GM19324 (cell line): ENCODE results near the gene NACAD.

Experiments used
- ATAC-seq: cut with Tn5 transposase; IDR thresholded peaks from one replicate; pipeline ENCODE4 v1.9.1; 2021; ENCODE audit warnings: mild to moderate bottlenecking, moderate library complexity; ENCODE audit not compliant: unreplicated experiment, low FRiP score

NACAD gene, protein sequence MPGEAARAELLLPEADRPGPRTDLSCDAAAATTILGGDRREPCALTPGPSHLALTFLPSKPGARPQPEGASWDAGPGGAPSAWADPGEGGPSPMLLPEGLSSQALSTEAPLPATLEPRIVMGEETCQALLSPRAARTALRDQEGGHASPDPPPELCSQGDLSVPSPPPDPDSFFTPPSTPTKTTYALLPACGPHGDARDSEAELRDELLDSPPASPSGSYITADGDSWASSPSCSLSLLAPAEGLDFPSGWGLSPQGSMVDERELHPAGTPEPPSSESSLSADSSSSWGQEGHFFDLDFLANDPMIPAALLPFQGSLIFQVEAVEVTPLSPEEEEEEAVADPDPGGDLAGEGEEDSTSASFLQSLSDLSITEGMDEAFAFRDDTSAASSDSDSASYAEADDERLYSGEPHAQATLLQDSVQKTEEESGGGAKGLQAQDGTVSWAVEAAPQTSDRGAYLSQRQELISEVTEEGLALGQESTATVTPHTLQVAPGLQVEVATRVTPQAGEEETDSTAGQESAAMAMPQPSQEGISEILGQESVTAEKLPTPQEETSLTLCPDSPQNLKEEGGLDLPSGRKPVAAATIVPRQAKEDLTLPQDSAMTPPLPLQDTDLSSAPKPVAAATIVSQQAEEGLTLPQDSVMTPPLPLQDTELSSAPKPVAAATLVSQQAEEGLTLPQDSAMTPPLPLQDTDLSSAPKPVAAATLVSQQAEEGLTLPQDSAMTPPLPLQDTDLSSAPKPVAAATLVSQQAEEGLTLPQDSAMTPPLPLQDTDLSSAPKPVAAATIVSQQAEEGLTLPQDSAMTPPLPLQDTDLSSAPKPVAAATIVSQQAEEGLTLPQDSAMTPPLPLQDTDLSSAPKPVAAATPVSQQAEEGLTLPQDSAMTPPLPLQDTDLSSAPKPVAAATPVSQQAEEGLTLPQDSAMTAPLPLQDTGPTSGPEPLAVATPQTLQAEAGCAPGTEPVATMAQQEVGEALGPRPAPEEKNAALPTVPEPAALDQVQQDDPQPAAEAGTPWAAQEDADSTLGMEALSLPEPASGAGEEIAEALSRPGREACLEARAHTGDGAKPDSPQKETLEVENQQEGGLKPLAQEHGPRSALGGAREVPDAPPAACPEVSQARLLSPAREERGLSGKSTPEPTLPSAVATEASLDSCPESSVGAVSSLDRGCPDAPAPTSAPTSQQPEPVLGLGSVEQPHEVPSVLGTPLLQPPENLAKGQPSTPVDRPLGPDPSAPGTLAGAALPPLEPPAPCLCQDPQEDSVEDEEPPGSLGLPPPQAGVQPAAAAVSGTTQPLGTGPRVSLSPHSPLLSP (N-terminal part only)

DNA sequence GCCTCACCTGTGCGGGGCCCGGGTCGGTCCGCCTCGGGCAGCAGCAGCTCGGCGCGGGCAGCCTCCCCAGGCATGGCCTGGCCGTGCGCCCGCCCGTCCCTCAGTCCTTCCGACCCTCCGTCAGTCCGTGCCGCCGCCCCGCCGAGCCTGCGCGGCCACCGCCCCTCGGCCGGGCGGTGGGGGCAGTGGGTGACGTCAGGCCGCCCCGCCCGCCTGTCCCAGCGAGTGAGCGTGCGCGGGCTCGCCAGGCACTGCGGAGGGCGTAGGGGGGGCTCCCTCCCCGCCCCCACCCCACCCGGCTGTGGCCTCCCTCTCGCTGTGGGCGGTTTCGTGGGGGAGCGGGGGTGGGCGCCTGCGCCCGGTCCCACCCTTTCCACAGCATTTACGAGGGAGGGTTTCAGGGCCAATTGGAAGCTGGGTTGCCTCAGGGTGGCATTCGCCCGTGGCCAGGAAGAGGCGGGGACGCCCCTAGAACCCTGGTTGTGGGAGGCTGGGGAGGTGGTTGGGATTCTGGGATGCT lies at the start of gene NACAD:
Gene NACAD (minus strand): TSS at position 149 of the 520 bp plus-strand sequence. CDS start 75 bp downstream, at position 74.
- no peak for ATAC-seq

DNA sequence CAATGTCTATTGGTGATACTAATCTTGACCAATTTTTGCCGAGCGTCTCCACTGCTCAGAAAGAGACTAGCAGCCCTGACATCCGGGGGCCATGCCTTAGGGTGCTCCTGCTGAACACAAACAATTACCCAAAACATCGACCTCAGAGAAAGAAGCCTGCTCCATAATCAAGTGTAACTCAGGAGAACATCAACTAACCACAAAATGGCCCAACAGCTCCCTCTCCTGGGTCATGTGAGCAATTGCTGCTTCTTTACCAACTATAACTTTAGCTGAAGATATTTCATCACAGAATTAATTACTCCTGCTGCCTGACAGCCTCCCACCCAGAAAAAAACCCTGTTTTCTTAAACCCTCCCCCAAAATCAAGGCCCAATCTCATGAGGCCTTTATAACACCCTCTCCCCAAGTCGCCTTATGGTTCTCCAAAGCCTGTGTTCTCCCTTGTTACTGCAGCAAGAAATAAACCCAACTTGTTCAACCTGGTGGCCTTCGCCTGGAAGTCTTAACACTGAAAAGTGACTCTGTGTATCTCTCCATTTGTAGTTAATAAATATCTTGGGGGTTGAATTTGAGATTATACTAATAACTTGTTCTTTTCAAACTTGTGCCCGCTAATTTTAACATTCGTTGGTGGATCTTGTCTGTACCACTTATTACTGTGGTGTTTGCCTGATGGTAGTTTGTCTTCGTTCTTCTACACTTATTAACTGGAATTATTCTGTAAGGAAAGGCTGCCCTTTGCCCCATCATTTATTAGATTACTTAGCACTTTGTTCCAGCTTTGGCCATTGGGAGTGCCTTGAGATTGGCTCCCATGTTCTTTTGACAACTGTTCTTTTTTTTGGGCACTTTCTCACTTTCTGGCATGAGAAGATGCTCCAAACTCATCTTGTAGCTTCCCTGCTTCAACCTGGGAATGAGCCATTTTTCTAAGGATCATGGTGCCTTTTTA lies 47.6 kb upstream of the NACAD start:
- no peak for ATAC-seq

DNA sequence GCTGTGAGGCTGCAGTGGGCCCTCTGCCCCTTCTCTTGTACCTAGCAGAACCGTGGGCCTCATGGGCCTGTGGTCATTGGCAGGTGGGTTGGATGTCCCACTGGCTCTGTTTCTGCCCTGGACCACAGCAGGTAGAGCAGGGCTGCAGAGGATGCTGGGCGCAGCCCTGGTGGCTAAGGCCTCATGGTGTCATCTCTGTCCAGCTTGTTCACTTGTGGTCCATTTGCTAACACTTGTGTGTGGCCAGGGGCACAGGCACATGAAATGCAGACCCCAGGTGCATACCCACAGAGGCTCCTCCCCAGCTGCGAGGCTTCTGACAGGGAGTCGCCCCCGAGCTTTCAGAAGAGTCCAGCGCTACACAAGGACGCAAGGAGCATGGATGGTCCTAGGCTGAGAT lies 45.1 kb upstream of the NACAD start:
- no peak for ATAC-seq

DNA sequence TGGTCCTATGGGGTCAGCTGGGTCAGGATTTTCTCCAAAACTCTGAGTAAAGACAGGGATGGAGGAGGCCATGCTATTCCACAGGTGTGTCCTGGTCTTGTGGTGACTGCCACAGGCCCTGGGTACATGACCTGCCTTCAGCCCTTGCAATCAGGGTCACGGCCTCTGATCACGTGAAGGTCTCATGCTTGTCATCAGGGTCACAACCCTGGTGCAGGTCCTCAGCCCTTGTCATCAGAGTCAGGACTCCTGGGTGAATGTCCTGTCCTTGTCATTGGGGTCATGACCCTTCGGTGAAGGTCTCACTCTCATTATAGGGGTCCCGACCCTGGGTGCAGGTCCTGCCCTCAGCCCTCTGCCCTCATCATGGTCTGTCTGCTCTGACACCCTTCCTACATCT lies 44.6 kb upstream of the NACAD start:
- ATAC-seq: no peak

DNA sequence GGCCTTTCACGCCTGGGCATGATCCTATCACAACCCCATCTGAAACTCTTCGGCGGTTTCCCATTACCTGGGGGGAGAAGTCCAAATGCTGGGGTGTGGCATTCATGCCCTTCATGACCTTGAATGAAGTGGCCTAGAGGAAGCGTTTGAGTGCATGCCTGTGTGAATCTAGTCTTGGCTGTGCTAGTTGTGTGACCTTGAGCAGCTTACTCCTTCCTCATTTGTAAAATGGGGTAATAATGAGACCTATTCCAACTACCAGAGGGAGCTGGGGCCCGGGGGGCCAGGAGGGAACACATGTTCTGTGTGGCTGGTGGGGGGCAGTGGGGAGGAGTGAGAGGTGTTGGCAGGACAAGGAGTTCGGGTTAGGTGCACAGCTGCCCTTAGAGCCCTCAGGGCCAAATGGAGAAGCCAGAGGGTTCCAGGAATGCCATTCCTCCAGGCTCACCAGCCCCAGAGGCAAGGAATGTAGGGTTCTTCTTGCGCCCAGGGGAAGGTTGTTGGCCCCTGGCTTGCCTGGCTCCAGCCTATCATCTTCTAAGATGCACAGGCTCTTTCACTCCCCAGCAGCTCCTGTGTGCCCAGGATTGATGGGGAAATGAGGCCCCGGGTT lies 44.0 kb upstream of the NACAD start:
- ATAC-seq: no peak

DNA sequence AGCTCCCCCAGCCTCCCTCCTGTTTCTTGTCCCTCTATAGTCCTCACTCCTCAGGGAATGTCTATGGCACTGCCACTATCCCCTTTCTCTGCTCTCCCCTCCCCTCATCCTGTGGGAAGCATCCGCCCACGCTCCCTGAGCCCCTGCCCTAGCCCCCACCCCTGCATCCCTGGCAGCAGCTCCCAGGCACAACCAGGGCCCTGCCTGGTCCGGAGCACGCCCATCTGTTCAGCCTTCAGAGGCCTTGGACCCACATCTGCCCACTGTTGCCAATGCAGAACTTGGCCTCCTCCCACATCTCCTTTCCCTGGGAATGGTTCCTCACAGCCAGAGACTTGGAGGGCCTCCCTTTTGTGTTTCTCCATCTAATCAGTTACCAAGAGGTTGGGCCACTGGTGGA lies 43.1 kb upstream of the NACAD start:
- no peak for ATAC-seq

DNA sequence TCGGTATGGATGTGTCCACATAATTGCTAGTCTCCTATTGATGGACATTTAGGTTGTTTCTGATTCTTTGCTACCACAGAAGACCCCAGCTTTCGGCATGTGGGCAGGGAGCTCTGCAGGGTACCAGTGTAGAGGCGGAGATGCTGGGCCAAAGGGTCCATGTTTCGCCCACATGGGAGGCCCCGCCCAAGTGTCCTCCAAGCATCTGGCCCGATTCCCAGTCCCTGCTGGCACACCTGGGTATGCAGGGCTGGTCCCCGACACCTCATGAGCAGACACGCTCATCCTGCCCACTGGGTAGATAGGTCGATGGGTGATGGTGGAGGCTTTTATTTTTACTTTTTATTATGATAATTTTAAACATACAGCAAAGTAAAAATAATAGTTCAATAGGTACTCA lies 42.1 kb upstream of the NACAD start:
- ATAC-seq: no peak

DNA sequence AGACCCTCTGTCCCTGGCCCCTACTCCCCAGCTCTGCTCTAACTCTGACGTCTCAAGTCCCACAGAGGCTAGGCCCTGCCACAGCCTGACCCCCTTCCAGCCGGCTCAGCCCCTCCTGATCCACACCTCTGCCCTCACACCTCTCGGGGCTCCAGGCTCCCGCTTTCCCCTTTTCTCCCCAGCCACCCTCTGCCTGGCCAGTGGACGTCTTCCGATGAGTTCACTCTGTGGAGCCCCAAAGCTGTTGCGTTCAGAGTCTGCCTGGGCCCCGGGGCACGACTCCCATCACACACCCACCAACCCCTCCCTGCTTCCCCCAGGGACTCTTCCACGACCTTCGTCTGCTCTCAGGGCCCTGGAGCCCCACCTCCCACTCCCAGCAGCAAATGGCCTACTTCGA lies 41.1 kb upstream of the NACAD start:
- ATAC-seq: no peak

DNA sequence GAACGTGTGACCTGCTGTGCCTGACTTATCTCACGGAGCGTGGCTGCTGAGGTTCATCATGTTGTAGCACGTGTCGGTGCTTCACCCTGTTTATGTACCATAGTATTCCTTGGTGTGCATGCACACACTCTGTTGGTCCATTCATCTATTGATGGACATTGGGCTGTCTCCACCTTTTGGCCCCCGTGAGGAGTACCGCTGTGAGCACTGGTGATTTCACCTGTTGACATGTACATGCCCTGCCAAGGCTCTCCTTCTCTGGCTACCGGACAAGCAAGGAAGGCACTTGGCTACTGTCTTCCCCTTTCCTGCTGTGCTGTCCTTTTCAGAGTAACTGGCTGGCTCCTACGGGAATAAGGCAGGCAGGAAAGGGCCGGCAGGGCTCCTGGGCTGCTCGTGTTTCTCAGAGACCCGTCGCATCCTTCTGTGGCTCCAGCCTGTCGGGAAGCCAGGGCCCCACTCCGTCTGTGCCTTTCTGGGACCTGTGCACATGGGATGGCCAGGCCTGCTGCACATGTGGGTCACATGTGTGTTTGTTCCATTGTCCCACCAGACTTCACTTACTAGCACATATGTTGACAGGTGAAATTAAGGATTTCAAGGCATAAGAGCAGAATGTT lies 40.5 kb upstream of the NACAD start:
- ATAC-seq: no peak

DNA sequence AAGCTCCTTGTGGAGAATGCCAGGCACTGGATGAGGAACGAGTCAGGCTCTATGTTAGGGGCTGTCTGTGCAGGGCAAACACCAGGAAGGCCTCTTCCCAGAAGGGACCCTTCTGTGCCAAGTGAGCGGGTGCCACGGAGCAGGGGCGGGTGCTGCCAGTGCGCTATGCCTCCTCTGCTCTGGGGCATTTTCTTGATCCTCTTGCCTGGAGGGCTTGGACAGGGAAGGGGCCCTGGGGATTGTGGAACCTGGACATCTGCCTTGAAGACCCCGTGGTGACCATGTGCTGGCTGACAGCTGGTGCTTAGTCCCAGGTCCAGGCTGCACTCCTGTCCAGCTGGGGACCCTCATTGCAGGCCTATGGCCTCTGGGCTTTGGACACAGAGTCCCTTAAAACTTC lies 38.2 kb upstream of the NACAD start:
- ATAC-seq: no peak

DNA sequence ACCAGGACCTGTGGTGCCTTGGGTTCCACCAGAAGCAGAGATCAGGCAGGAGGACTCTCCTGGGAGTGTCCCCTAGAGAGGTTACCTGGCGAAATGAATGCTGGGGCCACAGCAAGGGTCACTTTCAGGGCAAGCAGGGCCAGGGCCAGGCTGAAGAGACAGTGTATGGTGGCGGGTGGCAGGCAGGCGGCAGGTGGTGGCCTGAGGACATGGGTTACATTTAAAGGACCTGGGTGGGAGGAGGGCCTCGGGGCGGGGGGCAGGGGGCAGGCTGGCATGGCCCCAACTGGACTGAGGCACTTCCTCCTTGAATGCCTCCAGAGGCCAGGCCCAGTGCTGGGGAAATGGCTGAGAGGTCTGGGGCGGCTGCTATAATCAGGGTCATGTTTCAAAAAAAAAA lies 37.4 kb upstream of the NACAD start:
- ATAC-seq: no peak

DNA sequence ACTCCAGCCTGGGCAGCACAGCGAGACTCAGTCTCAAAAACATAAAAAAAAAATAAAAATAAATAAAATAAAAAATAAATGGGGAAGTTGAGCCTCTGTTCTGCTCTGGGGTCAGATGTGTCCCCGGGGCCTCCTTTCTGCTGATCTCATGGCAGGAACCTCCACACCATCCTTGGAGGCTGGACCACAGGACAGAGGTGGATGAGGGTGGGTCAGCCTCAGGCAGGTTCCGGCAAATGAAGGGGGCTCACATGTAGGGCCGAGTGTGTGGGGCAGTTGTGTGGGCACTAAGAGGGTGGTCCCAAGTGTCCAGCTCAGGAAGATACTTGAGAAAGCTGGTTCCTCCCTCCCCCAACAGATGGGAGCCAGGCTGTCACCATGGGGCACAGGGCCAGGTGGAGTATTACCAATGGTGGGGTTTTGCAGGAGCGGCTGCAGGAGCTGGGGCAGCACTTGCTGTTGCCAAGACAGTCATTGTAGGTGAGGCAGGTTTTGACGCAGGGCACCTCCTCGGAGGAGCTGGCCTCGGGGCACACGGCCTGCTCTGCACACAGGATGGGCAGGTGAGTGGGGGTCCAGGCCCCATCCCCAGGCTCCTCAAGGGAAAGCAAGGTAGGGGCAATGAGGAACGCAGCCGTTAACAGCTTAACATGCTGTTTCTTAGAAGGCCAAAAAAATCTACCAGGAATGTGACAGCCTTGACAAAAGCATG lies 36.6 kb upstream of the NACAD start:
- no peak for ATAC-seq

DNA sequence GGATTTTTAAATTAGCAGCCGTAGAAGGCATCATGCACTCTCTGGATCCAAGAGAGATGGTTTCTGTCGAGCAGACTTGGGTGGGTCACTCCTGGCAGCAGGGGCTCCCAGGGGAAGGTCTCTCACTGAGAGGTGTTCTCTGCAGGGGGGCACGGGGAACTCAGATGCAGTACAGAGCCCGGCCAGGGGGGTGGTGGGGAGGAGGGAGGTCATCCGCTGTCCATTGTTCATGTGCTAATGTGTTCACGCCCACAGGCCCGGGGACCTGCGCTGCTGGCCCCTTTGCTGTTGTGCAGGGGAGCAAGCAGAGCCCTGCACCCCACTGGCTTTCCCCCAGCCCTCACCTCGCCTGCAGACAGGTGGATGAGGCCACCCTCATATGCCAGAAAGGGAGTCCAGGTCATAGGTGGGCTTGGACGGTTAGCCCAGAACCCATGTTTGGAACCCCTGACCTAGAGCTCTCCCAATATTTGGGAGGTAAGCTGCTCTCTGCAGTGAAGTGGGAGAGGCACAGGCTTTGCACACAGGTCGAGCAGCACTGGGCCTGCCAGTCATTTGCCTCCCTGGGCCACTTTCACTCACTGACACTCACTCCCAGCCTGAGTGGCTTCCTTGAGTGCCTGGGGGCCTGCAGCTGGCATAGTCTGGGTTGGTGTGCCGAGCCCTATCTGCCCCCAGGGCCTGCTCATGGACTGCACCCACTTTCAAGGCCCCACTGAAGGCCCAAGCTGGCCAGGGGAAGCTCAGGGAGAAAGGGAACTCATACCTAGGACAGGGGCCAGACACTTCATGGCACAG lies 35.3 kb upstream of the NACAD start:
- ATAC-seq: no peak

DNA sequence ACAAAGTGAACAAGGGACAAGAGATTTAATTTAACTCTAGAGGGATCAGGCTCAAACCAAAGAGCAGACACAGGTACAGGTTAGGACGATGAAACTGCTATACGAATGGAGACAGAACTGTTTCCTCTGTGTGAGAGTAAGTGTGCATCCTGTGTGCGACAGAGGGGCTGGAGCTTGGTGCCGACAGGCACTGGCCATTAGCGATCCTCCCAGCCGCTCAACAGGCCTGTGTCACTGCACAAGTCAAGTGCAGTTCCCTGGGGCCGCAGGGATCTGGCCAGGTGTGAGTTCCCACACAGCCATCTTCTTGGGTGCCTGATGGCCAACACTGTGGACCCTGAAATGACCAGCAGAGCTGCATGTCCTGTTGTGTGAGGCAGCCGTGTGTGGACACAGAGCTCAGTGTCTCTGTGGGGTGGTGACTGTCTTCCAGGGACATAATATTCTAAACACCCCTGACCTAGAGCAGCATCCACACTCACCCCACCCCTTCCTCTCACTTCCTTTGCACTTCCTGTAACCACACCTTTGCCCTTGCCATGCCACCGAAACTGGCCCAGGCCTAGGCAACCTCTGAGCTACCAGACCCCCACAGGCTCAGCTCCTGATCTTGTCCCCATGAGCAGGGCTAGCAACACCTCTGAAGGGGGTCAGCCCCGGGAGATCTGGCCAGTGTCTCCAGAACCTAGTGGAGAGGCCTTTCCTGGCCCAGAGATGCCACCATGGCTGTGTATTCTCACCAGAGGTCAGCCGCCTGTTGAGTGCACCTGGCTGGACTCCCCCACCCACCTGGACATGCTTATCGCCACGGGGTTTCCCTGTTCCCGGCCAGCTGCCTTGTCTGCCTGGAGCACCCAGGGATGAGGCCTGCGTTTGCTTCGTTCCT lies 34.4 kb upstream of the NACAD start:
- no peak for ATAC-seq

DNA sequence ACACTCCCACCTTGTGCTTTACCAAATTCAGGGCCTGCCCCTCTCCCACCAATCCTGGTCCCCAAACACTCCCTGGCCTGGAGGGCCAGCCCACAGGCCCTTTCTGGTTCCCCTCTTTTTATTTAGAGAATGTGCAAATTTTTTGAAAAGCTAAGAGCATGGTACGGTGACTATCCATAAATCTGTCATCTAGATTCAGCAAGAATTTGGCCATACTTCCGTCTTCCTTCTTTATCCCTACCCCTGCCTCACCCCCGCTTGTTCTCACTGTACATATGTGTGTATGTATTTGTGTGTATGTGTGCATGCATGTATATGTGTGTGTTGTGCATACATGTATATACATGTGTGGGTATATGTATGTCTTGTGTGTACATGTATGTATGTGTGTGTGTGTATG lies 30.8 kb upstream of the NACAD start:
- ATAC-seq: no peak

DNA sequence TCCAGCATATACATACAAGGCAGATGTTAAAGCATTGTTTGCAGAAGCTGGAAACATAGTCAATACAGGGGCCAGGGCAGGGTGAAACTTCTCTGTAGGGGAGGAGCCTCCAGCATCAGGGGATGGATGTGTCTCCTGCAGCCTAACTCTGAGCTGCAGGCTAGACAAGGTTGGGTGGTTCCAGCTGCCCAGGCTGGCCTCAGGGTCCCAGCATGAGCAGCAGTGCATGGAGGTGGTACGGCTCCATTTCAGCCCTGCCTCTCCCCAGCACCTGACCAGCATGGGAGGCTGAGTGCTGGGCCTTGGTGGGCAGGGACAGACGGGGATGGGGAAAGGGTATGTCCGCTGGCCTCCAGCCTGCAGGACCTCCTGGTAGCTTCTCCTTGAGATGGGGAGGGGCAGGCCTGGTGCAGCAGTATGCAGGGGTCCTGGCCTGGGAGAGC lies 30.1 kb upstream of the NACAD start:
- ATAC-seq: no peak
